B cell (primary cell): ENCODE results near the gene PLBD2. TPM values are rescaled to one million over a fixed set of nuclear protein-coding genes. Genes with fewer than 3 reads are reported as not detected.

Source experiments
- ATAC-seq: fragments of 200-7000 bp; cut with Tn5 transposase; one replicate; pipeline ENCODE4 v1.10.0; 2021; ENCODE audit warnings: low read depth, mild to moderate bottlenecking, moderate number of reproducible peaks, moderate library complexity
- CTCF ChIA-PET: fragments of 350-600 bp; sonication (Branson Sonifier 250); formaldehyde crosslinking; loops from one replicate; lab custom pipeline; 2021; ENCODE audit warnings: antibody characterized with exemption, inconsistent platforms; lab: Charles Lee
- POLR2A ChIA-PET: fragments of 350-600 bp; sonication (Branson Sonifier 250); formaldehyde crosslinking; loops from one replicate; lab custom pipeline; 2021; ENCODE audit warnings: antibody characterized with exemption; lab: Charles Lee
- DNase-seq: peaks from one replicate; pipeline ENCODE4 v3.0.0; 2013
- H2AFZ ChIP-seq: 2 replicates; pipeline ENCODE4 v1.6.1; 2012; ENCODE audit warnings: mild to moderate bottlenecking, low read depth, low read length; ENCODE audit not compliant: insufficient read depth, poor library complexity, severe bottlenecking
- H3K27ac ChIP-seq, 2 donors: 1 replicate in 1 of 2; 2 replicates in 1 of 2; pipeline ENCODE4 v1.5.1; 2012 to 2013; ENCODE audit warnings: low read length in 2 of 2, mild to moderate bottlenecking in 2 of 2, moderate library complexity in 1 of 2
- H3K27me3 ChIP-seq, 4 experiments: fragments of 200-600 bp in 1 of 4; sonication (generic) in 1 of 4; replicated peaks in 1 of 4; 1 replicate in 2 of 4; 2 replicates in 2 of 4; pipeline versions ENCODE4 v1.6.1 to v1.7.0; 2013 to 2016; ENCODE audit warnings: low read length in 3 of 4, mild to moderate bottlenecking in 2 of 4, mixed read lengths in 1 of 4, moderate library complexity in 1 of 4; ENCODE audit not compliant: insufficient read depth in 4 of 4, control insufficient read depth in 3 of 4; ENCODE audit errors: control extremely low read depth in 1 of 4
- H3K36me3 ChIP-seq, 2 experiments: replicated peaks in 1 of 2; 1 replicate in 1 of 2; 2 replicates in 1 of 2; pipeline versions ENCODE4 v1.6.1 to v1.7.1; 2013; ENCODE audit warnings: low read length in 1 of 2; ENCODE audit not compliant: insufficient read depth in 2 of 2, control insufficient read depth in 1 of 2; ENCODE audit errors: control extremely low read depth in 1 of 2, extremely low read depth in 1 of 2
- H3K4me1 ChIP-seq, 2 donors: fragments of 200-600 bp in 1 of 2; sonication (generic) in 1 of 2; 1 replicate in 1 of 2; 2 replicates in 1 of 2; pipeline versions ENCODE4 v1.5.1 to v1.6.1; 2013 to 2017; ENCODE audit warnings: low read length in 2 of 2; ENCODE audit not compliant: control insufficient read depth in 2 of 2, insufficient read depth in 2 of 2
- H3K4me2 ChIP-seq: replicated peaks from 2 replicates; pipeline ENCODE3; 2012; ENCODE audit warnings: mild to moderate bottlenecking, low read depth, low read length; ENCODE audit not compliant: poor library complexity, severe bottlenecking
- H3K4me3 ChIP-seq, 5 experiments: fragments of 200-600 bp in 1 of 5; sonication (generic) in 1 of 5; 1 replicate in 3 of 5; 2 replicates in 2 of 5; pipeline versions ENCODE4 v1.5.1 to v1.7.0; 2011 to 2016; ENCODE audit warnings: low read length in 4 of 5, mild to moderate bottlenecking in 4 of 5, low read depth in 2 of 5, control low read depth in 1 of 5, moderate library complexity in 1 of 5; ENCODE audit not compliant: insufficient read depth in 1 of 5; ENCODE audit errors: control extremely low read depth in 1 of 5, extremely low read depth in 1 of 5
- H3K79me2 ChIP-seq: fragments of 200-600 bp; sonication (generic); one replicate; pipeline ENCODE4 v1.6.0; 2016; ENCODE audit warnings: low read length; ENCODE audit not compliant: control insufficient read depth, insufficient read depth
- H3K9ac ChIP-seq: fragments of 200-600 bp; sonication (generic); 2 replicates; pipeline ENCODE4 v1.6.1; 2017; ENCODE audit warnings: mild to moderate bottlenecking, low read length, moderate library complexity
- H3K9me3 ChIP-seq, 3 donors: one replicate each; pipeline versions ENCODE4 v1.6.1 to v1.7.1; 2013; ENCODE audit warnings: low read length in 2 of 3; ENCODE audit not compliant: control insufficient read depth in 2 of 3, insufficient read depth in 1 of 3; ENCODE audit errors: control extremely low read depth in 1 of 3
- H4K20me1 ChIP-seq: 2 replicates; pipeline ENCODE4 v1.6.0; 2012; ENCODE audit warnings: mild to moderate bottlenecking, low read length; ENCODE audit not compliant: insufficient read depth, control insufficient read depth, poor library complexity, severe bottlenecking
- H3K27ac Mint-ChIP-seq: one replicate; pipeline ENCODE4 v1.8.0; 2021; ENCODE audit warnings: mixed read lengths
- H3K27me3 Mint-ChIP-seq: one replicate; pipeline ENCODE4 v1.8.0; 2021; ENCODE audit warnings: mixed read lengths
- H3K4me1 Mint-ChIP-seq: one replicate; pipeline ENCODE4 v1.8.0; 2021; ENCODE audit warnings: mixed read lengths
- H3K4me3 Mint-ChIP-seq: one replicate; pipeline ENCODE4 v1.8.0; 2021; ENCODE audit warnings: mixed read lengths
- H3K9me3 Mint-ChIP-seq: one replicate; pipeline ENCODE4 v1.8.0; 2022; ENCODE audit warnings: mixed read lengths; ENCODE audit not compliant: insufficient read depth
- CTCF ChIP-seq: fragments of 200-600 bp; IDR thresholded peaks from one replicate; pipeline ENCODE4 v1.8.0; 2022; ENCODE audit warnings: antibody characterized with exemption, mild to moderate bottlenecking
- EZH2 ChIP-seq: IDR thresholded peaks from 2 replicates; pipeline ENCODE4 v1.6.1; 2012; ENCODE audit warnings: borderline replicate concordance, low read depth, mild to moderate bottlenecking, moderate library complexity, low read length; ENCODE audit not compliant: insufficient read depth, poor library complexity, severe bottlenecking
- WGBS: methylation state at CpG from one replicate; pipeline ENCODE4 v1.1.5; 2013; ENCODE audit warnings: missing lambda C conversion rate; ENCODE audit not compliant: insufficient coverage; 5-methylcytosine and 5-hydroxymethylcytosine counted together
- intact Hi-C: fragments of 100-400 bp; cut with micrococcal nuclease; formaldehyde crosslinking; loops from one replicate; pipeline ENCODE4 v1.10.0; 2022
- polyA plus RNA-seq: library from polyadenylated mRNA; depleted of rRNA; stranded (reverse); fragments of >200 nt; gene quantifications from 2 replicates; pipeline ENCODE4 v1.2.3, GENCODE V29; 2012
- total RNA-seq, 2 donors: library from RNA; stranded (reverse); fragments of 120-200 nt in 1 of 2; gene quantifications; 1 replicate in 1 of 2; 2 replicates in 1 of 2; pipeline versions ENCODE4 v1.2.3 to v1.2.4, GENCODE V29; 2013 to 2022

PLBD2 gene
- total and polyA plus RNA-seq, 2 donors (not counting 1 experiment from before 2014, with no cell fraction given) = 2.9 to 11.6 TPM

- H3K4me3 ChIP-seq = no peak overlapping the region
- H3K9ac ChIP-seq = no peak overlapping the region
- no peak overlapping the region for H3K27ac ChIP-seq
- H3K4me2 ChIP-seq = no peak overlapping the region
- H3K27ac Mint-ChIP-seq = no peak overlapping the region
- TF ChIP-seq EZH2 = no peak
- no peak for TF ChIP-seq CTCF
- intact Hi-C loops = no loop called here
- no peaks in the 10 kb centered on the region for H3K9me3 Mint-ChIP-seq
- peaks cover 10% of the 10 kb centered on the region for H3K27me3 Mint-ChIP-seq
- CTCF ChIA-PET = no interaction called here
- POLR2A ChIA-PET = no interaction called here
- no peaks in the 10 kb centered on the region for H3K4me1 Mint-ChIP-seq
- WGBS = 84% methylated on average over 11 of the region's 16 CpGs
- H3K4me3 Mint-ChIP-seq = no peak overlapping the region
- H3K9me3 ChIP-seq = peaks cover 0 to 15% (median 0%) of the 10 kb centered on the region in 3 donors
- H4K20me1 ChIP-seq = no peaks in the 10 kb centered on the region
- peaks cover 0 to 29% (median 0%) of the 10 kb centered on the region in 4 experiments for H3K27me3 ChIP-seq
- H2AFZ ChIP-seq = no peak overlapping the region
- no peaks in the 10 kb centered on the region for H3K36me3 ChIP-seq
- no peaks in the 10 kb centered on the region for H3K4me1 ChIP-seq
- no peaks in the 10 kb centered on the region for H3K79me2 ChIP-seq
- DNase-seq = no peak
- ATAC-seq = no peak
Measured at GRCh38 chr12:113396828-113397496, 38.6 kb downstream of the PLBD2 start.

DNA sequence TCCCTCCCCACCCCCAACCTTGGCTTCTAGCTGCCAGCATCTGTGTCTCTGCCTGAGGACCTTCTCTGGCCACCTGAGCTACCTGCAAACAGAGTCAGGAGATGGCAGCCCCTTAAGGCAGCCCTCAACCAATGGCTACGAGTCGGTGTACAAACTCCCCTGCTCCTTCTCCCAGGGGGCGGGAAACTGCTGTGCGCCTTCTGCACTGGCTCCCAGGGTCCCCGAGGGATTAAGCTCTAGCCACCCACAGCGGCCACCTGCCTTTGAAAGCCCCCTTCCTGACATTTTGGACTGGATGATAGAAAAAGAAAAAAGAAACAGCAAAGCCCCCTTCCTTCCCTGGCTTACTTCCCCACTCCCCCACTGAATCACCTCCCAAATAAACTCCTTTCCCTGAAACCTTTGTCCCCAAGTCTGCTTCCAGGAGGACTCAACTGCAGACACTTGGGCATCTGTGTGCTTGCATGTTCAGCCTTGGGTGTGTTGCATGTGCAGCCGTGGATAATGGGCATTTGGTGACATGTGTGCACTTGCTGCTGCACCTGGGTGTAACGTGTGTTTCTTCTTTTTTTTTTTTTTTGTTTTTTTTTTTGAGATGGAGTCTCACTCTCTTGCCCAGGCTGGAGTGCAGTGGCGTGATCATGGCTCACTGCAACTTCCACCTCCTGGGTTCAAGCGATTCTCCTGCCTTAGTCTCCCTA, 39.3 kb downstream of the PLBD2 start:
- Histone ChIP-seq H3K9me3 (peaks cover 0 to 15% (median 0%) of the 10 kb centered on the region in 3 donors), H3K36me3 (no peaks in the 10 kb centered on the region), H3K9ac (no peak overlapping the region), H3K27ac (no peak overlapping the region), H3K79me2 (no peaks in the 10 kb centered on the region), H3K4me3 (no peak overlapping the region), H3K4me2 (no peak overlapping the region), H3K4me1 (no peaks in the 10 kb centered on the region), H3K27me3 (peaks cover 0 to 29% (median 0%) of the 10 kb centered on the region in 4 experiments), H2AFZ (no peak overlapping the region), H4K20me1 (no peaks in the 10 kb centered on the region)
- intact Hi-C loops = no loop called here
- TF ChIP-seq CTCF = no peak
- no peak for TF ChIP-seq EZH2
- WGBS = 32% methylated on average over 6 of the region's 10 CpGs
- Mint-ChIP-seq H3K4me1 (no peaks in the 10 kb centered on the region), H3K9me3 (no peaks in the 10 kb centered on the region), H3K27me3 (peaks cover 11% of the 10 kb centered on the region), H3K4me3 (no peak overlapping the region), H3K27ac (no peak overlapping the region)
- no peak for DNase-seq
- ATAC-seq = no peak
- ChIA-PET POLR2A (no interaction called here), CTCF (no interaction called here)
